GM12874 (cell line): Measurements from ENCODE around the gene TXNDC8.

Experiments
- TF ChIP-seq, protein P1 (sequence below): IDR thresholded peaks from 2 replicates; pipeline ENCODE4 v1.5.1; 2011; ENCODE audit warnings: low read depth, mild to moderate bottlenecking, control low read depth, low read length, moderate library complexity; ENCODE audit not compliant: insufficient read depth

Gene TXNDC8

DNA sequence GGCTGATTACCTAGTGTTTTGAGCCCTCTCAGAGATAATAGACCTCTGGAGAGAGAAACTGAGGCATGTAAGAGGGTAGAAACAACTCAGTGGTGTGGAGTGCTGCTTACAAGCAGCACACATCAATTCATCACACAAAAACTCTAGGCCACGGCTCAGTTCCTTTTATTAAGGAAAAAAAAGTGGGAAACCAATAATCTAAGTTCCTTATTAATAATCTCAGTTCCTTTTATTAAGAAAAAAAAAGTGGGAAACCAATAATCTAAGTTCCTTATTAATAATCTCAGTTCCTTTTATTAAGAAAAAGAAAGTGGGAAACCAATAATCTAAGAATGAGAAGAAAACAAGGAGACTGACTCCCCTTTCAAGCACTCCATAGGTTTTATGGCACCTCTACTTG, 28.0 kb downstream of the TXNDC8 start:
- TF ChIP-seq, protein P1, sequence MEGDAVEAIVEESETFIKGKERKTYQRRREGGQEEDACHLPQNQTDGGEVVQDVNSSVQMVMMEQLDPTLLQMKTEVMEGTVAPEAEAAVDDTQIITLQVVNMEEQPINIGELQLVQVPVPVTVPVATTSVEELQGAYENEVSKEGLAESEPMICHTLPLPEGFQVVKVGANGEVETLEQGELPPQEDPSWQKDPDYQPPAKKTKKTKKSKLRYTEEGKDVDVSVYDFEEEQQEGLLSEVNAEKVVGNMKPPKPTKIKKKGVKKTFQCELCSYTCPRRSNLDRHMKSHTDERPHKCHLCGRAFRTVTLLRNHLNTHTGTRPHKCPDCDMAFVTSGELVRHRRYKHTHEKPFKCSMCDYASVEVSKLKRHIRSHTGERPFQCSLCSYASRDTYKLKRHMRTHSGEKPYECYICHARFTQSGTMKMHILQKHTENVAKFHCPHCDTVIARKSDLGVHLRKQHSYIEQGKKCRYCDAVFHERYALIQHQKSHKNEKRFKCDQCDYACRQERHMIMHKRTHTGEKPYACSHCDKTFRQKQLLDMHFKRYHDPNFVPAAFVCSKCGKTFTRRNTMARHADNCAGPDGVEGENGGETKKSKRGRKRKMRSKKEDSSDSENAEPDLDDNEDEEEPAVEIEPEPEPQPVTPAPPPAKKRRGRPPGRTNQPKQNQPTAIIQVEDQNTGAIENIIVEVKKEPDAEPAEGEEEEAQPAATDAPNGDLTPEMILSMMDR: no peak

DNA sequence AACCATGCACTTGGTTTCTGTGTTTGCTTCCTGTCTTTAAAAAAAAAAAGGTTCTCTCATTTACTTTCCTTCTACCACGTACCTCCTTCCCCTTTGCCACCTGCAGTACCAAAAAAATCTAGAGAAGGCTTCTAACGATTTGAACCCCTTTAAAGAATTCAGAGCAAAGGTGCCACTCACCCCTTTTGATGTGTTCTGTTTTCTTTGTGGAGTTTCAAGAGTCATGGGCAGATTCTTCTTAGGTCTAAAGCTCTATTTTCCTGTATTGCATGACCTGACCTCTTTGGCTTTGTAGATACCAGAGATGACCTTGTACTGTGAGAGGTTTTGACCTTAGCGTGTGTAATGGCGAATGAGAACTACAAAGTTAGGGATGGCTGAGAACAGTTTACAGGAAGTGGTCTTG, 29.0 kb downstream of the TXNDC8 start:
- TF ChIP-seq, protein P1: no peak

DNA sequence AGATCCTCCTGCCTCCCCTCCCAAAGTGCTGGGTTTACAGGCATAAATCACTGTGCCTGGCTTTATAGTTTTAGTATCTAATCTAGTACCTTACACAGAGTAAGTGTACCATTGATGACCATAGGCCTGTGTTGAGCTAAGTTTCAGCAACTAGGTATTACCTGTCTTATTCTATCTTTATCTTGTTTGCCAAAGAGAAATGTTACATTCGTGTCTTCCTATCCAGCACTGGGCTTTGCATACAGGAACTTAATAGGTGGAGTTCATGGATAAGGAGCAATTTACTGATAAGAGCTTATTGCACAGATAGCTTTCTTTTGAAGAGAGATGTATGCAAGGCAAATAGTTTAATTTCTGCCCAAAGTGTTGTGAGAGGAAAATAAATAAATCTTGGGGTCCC, 30.5 kb downstream of the TXNDC8 start:
- TF ChIP-seq, protein P1: no peak

DNA sequence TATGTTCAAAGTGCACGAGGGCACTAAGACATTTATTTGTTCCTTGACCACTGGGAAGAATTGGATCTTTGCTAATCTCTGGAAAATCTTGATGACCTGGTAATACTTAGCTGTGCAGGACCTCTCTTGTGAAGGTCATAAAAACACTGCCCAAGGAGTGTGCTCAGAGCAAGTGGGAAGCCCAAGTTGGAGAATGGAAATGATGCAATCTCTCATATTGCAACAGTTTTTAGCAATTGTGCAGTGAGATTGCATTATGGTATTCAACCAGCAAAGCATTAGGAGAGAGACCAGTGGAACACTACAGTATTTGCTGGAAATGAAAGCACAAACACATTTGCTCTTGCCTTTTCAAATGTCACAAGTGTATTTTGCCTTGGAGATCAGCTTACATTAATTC, 34.5 kb downstream of the TXNDC8 start:
- TF ChIP-seq, protein P1: no peak

DNA sequence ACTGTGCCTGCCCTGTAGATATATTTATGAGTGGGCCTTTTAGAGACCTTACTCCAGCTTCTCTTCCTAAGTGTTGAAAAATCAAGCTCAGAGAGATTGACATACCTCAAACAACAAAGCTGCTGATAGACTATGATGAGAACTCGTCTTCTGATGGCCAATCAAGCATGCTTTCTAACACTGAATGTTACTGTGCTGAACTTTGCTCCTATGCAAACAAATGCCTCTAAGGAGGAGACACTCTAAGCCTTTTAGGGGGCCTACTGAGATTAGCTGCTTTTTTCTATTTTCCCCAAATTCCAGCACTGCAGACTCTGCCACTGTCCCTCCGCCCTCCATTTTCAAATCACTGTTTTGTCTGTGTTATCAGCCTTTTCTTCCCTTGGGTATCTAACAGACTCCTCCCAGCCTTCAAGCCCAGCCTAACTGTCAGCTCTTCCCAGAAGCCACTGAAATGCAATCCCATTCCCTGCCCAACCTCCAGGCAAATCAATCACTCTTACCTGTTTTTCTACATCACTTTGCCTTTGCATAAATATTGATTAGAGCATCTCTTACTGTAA, 39.5 kb downstream of the TXNDC8 start:
- TF ChIP-seq, protein P1: no peak

DNA sequence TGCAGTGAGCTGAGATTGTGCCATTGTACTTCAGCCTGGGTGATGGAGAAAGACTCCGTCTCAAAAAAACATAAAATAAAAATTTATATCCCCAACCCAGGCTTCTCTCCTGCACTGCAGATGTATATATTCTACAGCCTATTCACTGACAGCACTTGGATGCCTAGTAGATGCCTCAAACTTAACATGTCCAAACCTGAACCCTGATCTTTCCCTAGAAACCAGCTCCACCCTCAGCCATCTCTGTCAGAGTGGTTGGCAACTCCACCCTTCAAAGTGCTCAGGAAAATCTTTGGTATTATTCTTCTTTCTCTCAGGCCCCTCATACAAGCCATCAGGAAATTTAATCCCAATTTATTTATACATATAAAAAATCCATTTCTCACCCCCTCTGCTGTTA, 44.4 kb downstream of the TXNDC8 start:
- TF ChIP-seq, protein P1: no peak

DNA sequence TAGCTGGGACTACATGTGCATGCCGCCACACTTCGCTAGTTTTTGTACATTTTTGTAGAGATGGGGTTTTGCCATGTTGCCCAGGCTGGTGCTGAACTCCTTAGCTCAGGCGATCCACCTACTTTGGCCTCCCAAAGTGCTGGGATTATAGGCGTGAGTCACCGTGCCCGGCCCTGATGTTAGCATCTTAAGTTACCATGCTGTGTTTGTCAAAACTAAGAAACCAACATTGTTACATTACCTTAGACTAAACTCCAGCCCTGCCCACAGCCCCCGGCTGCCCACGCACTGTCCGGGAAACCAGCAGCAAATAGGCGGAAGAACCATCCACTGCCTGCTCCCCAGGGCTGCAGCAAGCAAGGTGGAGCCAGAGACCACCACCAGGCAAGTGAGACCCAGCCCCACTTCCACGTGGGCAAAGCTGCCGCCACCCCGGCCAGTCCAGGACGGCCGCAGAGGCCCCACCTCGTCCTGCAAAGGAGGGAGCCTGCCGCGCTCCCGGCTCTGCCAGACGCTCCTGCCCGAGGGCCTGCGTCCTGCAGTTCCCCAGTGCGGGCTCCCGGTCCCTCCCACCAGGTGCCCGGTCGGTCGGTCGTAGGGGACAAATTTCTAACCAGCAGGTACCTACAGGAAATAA, 45.6 kb downstream of the TXNDC8 start:
- TF ChIP-seq, protein P1: no peak

DNA sequence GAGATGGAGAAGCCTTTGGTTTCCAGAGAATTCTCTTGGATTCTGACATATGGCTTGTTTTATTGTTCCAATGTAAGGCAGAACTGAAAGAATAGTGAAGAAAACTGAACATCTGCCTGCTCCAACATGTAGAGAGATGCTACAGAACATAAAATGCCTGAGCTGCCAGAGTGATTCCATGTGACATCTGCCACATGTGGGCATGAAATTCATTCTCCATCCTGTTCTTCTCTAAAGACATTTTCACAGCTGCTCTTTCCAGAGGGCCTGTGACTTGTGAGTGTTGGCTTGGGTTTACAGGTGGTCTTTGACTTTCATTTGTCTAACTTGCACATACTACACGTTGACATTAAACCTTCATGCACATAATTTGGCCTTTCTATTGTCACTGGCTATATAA, 47.7 kb downstream of the TXNDC8 start:
- TF ChIP-seq, protein P1: no peak
